HG03108 (cell line): ENCODE measurements around the gene SETX.

Source experiments
- ATAC-seq: cut with Tn5 transposase; IDR thresholded peaks from one replicate; pipeline ENCODE4 v1.9.1; 2021; ENCODE audit warnings: moderate library complexity; ENCODE audit not compliant: unreplicated experiment

The SETX gene

GRCh38 chr9:132242621-132243155 is 112.1 kb downstream of the SETX start:
- no peak for ATAC-seq

DNA sequence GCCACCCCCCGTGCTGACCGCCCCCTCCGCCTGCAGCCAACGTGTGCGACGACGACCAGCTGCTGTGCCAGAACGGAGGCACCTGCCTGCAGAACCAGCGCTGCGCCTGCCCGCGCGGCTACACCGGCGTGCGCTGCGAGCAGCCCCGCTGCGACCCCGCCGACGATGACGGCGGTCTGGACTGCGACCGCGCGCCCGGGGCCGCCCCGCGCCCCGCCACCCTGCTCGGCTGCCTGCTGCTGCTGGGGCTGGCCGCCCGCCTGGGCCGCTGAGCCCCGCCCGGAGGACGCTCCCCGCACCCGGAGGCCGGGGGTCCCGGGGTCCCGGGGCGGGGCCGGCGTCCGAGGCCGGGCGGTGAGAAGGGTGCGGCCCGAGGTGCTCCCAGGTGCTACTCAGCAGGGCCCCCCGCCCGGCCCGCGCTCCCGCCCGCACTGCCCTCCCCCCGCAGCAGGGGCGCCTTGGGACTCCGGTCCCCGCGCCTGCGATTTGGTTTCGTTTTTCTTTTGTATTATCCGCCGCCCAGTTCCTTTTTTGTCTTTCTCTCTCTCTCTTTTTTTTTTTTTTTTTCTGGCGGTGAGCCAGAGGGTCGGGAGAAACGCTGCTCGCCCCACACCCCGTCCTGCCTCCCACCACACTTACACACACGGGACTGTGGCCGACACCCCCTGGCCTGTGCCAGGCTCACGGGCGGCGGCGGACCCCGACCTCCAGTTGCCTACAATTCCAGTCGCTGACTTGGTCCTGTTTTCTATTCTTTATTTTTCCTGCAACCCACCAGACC is 112.8 kb downstream of the SETX start:
- no peak for ATAC-seq

- peak; percentile 1 for ATAC-seq
Measured at GRCh38 chr9:132241483-132241839, 113.3 kb downstream of the SETX start.

DNA sequence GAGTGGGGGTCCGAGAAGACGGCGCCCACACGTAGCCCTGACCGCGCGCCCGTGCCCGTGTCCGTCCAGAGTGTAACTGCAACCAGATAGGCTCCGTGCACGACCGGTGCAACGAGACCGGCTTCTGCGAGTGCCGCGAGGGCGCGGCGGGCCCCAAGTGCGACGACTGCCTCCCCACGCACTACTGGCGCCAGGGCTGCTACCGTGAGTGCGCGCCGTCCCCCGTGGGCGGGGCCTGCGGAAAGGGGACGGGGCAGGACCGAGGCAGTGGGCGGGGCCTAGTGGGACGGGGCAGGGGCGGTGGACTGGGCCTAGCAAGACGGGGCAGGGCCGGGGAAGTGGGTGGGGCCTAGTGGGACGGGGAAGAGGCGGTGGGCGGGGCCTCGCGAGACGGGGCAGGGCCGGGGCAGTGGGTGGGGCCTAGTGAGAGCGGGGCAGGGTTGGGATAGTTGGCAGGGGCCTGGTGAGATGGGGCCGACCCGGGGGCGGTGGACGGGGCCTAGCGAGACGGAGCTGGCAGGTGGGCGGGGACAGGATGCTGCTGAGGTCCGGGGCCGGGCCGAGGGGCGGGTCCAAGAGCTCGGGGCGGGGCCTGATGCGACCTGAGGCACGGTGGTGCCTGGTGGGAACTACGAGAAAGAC is 113.8 kb downstream of the SETX start:
- ATAC-seq: peak; percentile 76

GRCh38 chr9:132239999-132240840 is 114.6 kb downstream of the SETX start:
- ATAC-seq: no peak

DNA sequence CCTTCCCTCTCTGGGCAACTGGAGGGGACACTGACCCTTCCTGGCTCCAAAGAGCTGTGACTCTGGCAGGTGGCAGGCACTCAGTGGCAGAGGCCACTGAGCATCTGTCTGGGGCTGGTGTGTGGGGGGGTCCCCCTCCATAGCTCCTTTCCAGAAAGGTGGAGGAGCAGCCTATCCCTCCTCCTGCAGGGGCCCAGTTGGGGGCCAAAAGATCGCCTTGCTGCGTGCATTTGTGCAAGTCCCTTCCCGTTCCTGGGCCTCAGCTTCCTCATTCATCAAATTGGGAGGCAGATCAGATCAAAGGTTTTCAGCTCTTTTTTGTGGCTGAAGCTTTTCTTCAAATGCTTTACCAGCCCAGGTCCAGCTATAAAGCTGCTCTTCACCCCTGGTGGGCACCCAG is 115.3 kb downstream of the SETX start:
- ATAC-seq: no peak

DNA sequence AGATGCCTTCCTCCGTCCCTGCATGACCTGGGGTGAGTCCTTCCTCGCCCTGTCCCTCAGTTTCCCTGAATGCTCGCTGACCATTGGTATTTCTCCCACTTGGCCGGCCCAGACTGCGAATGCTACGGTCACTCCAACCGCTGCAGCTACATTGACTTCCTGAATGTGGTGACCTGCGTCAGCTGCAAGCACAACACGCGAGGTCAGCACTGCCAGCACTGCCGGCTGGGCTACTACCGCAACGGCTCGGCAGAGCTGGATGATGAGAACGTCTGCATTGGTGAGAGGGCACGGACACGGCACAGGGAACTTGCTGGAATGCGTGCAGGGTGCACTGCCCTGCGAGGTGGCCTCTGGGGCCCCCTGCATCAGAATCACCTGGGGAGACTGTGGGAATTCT is 115.8 kb downstream of the SETX start:
- no peak for ATAC-seq

- no peak for ATAC-seq
Measured at GRCh38 chr9:132238026-132238972, 116.5 kb downstream of the SETX start.

- ATAC-seq: no peak
Measured at GRCh38 chr9:132237481-132237880, 117.3 kb downstream of the SETX start.

- no peak for ATAC-seq
Measured at GRCh38 chr9:132236662-132237311, 118.0 kb downstream of the SETX start.

GRCh38 chr9:132235894-132236661 is 118.7 kb downstream of the SETX start:
- no peak for ATAC-seq

GRCh38 chr9:132235125-132235524 is 119.7 kb downstream of the SETX start:
- no peak for ATAC-seq

- no peak for ATAC-seq
Measured at GRCh38 chr9:132234535-132234934, 120.3 kb downstream of the SETX start.

- ATAC-seq: no peak
Measured at GRCh38 chr9:132233138-132233537, 121.6 kb downstream of the SETX start.

- no peak for ATAC-seq
Measured at GRCh38 chr9:132232522-132232921, 122.3 kb downstream of the SETX start.

GRCh38 chr9:132231019-132231701 is 123.6 kb downstream of the SETX start:
- no peak for ATAC-seq

GRCh38 chr9:132230605-132231004 is 124.2 kb downstream of the SETX start:
- ATAC-seq: no peak

DNA sequence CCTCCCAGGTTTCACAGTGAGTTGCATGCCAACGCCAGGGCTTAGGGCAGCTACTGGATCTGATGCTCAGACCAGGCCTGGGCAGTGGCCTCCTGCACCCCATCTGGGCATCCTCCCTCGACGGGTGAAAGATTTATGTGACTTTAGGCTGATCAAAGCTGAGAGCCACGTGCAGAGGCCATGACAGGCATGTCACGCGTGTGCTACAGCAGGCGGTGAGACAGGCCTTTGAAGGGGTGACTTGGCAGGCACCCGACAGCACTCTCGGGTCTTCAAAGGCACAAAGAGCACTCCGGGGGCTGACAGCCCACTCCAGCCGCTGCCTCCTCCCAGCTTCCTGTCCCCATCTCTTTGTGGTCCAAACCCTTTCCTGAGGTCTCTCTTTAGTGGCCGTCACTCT is 126.7 kb downstream of the SETX start:
- no peak for ATAC-seq
